ENCODE results near the gene SCYL2.

DNA sequence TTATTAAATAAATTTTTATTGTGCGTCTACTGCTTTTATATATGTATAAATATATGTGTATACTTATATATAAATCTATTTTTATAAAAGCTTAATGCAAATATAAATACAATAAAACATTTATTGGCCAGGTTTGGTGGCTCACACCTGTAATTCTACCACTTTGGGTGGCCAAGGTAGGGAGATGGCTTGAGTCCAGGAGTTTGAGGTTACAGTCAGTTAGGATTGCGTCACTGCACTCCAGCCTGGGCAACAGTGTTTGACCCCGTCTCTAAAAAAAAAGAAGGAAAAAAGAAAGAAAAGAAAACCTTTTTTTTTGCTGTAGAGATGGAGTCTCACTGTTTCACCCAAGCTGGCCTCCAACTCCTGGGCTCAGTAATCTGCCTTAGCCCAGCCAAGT is 45.5 kb upstream of the SCYL2 start:
- TF ChIP-seq, protein P1, sequence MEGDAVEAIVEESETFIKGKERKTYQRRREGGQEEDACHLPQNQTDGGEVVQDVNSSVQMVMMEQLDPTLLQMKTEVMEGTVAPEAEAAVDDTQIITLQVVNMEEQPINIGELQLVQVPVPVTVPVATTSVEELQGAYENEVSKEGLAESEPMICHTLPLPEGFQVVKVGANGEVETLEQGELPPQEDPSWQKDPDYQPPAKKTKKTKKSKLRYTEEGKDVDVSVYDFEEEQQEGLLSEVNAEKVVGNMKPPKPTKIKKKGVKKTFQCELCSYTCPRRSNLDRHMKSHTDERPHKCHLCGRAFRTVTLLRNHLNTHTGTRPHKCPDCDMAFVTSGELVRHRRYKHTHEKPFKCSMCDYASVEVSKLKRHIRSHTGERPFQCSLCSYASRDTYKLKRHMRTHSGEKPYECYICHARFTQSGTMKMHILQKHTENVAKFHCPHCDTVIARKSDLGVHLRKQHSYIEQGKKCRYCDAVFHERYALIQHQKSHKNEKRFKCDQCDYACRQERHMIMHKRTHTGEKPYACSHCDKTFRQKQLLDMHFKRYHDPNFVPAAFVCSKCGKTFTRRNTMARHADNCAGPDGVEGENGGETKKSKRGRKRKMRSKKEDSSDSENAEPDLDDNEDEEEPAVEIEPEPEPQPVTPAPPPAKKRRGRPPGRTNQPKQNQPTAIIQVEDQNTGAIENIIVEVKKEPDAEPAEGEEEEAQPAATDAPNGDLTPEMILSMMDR (IDR thresholded peaks at IDR 0.05): no peak
- TF ChIP-seq POLR2A (IDR thresholded peaks at IDR 0.05): no peak

All from adrenal gland (tissue), 5 donors.